DOHH2 (cell line): ENCODE measurements around the gene EXOC6B.

Experiments used
- H3F3A ChIP-seq: fragments of 200-600 bp; sonication (generic), shearing (Covaris generic); 2 replicates; pipeline ENCODE4 v1.6.0; 2016; ENCODE audit warnings: antibody characterized with exemption, mild to moderate bottlenecking; ENCODE audit not compliant: control insufficient read depth, insufficient read depth
- H3K27ac ChIP-seq: fragments of 200-600 bp; sonication (generic); 2 replicates; pipeline ENCODE4 v1.5.1; 2014; ENCODE audit warnings: low read depth, mild to moderate bottlenecking, low read length, moderate library complexity
- H3K27me3 ChIP-seq: fragments of 200-600 bp; sonication (generic); 2 replicates; pipeline ENCODE4 v1.6.1; 2014; ENCODE audit warnings: mild to moderate bottlenecking, low read length, mixed read lengths; ENCODE audit not compliant: control insufficient read depth
- H3K36me3 ChIP-seq: fragments of 200-600 bp; sonication (generic); 2 replicates; pipeline ENCODE4 v1.6.1; 2014; ENCODE audit warnings: mild to moderate bottlenecking, low read length, moderate library complexity, mixed read lengths; ENCODE audit not compliant: control insufficient read depth
- H3K4me1 ChIP-seq: fragments of 200-600 bp; sonication (generic); 2 replicates; pipeline ENCODE4 v1.6.1; 2014; ENCODE audit warnings: mild to moderate bottlenecking, low read length, mixed read lengths; ENCODE audit not compliant: control insufficient read depth
- H3K4me2 ChIP-seq: fragments of 200-600 bp; sonication (generic); 2 replicates; pipeline ENCODE4 v1.6.0; 2014; ENCODE audit warnings: mild to moderate bottlenecking, low read length, moderate library complexity
- H3K4me3 ChIP-seq: fragments of 200-600 bp; sonication (generic); 2 replicates; pipeline ENCODE4 v1.5.1; 2014; ENCODE audit warnings: mild to moderate bottlenecking, low read length, mixed read lengths
- H3K79me2 ChIP-seq: fragments of 200-600 bp; sonication (generic); 2 replicates; pipeline ENCODE4 v1.6.1; 2014; ENCODE audit warnings: mild to moderate bottlenecking, low read length, mixed read lengths; ENCODE audit not compliant: control insufficient read depth
- H3K9me2 ChIP-seq: fragments of 200-600 bp; sonication (generic); replicated peaks from 2 replicates; pipeline ENCODE4 v1.6.1; 2014; ENCODE audit warnings: mild to moderate bottlenecking, low read length, mixed read lengths; ENCODE audit not compliant: control insufficient read depth
- H3K9me3 ChIP-seq: fragments of 200-600 bp; sonication (generic); 2 replicates; pipeline ENCODE4 v1.6.1; 2014; ENCODE audit warnings: antibody characterized with exemption, low read length, mixed read lengths; ENCODE audit not compliant: control insufficient read depth, insufficient read depth
- H4K20me1 ChIP-seq: fragments of 200-600 bp; sonication (generic); 2 replicates; pipeline ENCODE4 v1.6.0; 2014; ENCODE audit warnings: low read depth, mild to moderate bottlenecking, antibody characterized with exemption, low read length, moderate library complexity; ENCODE audit not compliant: control insufficient read depth, insufficient read depth
- CTCF ChIP-seq: fragments of 200-600 bp; sonication (generic); IDR thresholded peaks from one replicate; pipeline ENCODE4 v1.5.1; 2014; ENCODE audit warnings: antibody characterized with exemption, mild to moderate bottlenecking, low read depth, low read length; ENCODE audit not compliant: poor library complexity, severe bottlenecking
- EZH2phosphoT487 ChIP-seq: fragments of 200-600 bp; sonication (generic); IDR thresholded peaks from 2 replicates; pipeline ENCODE4 v1.6.1; 2017; ENCODE audit warnings: borderline replicate concordance, mild to moderate bottlenecking, antibody characterized with exemption, low read length, moderate library complexity, mixed read lengths

EXOC6B gene

GRCh38 chr2:72134997-72135800 lies 690.6 kb downstream of the EXOC6B start:
- Histone ChIP-seq H3K79me2 (no peaks in the 10 kb centered on the region), H3K4me2 (no peak overlapping the region), H3K27me3 (no peaks in the 10 kb centered on the region), H3K36me3 (no peaks in the 10 kb centered on the region), H3K9me2 (no peaks in the 10 kb centered on the region), H3K4me1 (no peaks in the 10 kb centered on the region), H4K20me1 (no peaks in the 10 kb centered on the region), H3K27ac (no peak overlapping the region), H3K9me3 (no peaks in the 10 kb centered on the region), H3F3A (no peaks in the 10 kb centered on the region), H3K4me3 (no peak overlapping the region)
- TF ChIP-seq CTCF (no peak), EZH2phosphoT487 (no peak)

- Histone ChIP-seq H3K4me2 (no peak overlapping the region), H3K79me2 (no peaks in the 10 kb centered on the region), H3K4me3 (no peak overlapping the region), H3K9me2 (no peaks in the 10 kb centered on the region), H3K27ac (no peak overlapping the region), H3K4me1 (no peaks in the 10 kb centered on the region), H3F3A (no peaks in the 10 kb centered on the region), H4K20me1 (no peaks in the 10 kb centered on the region), H3K36me3 (no peaks in the 10 kb centered on the region), H3K9me3 (no peaks in the 10 kb centered on the region), H3K27me3 (no peaks in the 10 kb centered on the region)
- TF ChIP-seq CTCF (no peak), EZH2phosphoT487 (no peak)
These were observed 691.3 kb downstream of the EXOC6B start for GRCh38 chr2:72134408-72134996.

- no peak overlapping the region for H3K27ac ChIP-seq
- H3K9me3 ChIP-seq = no peaks in the 10 kb centered on the region
- no peak for TF ChIP-seq EZH2phosphoT487
- TF ChIP-seq CTCF = no peak
- H3K27me3 ChIP-seq = no peaks in the 10 kb centered on the region
- H3K4me2 ChIP-seq = no peak overlapping the region
- no peaks in the 10 kb centered on the region for H3F3A ChIP-seq
- no peaks in the 10 kb centered on the region for H3K36me3 ChIP-seq
- no peaks in the 10 kb centered on the region for H3K79me2 ChIP-seq
- no peaks in the 10 kb centered on the region for H3K9me2 ChIP-seq
- no peaks in the 10 kb centered on the region for H4K20me1 ChIP-seq
- H3K4me1 ChIP-seq = no peaks in the 10 kb centered on the region
- no peak overlapping the region for H3K4me3 ChIP-seq
These were observed 692.0 kb downstream of the EXOC6B start for GRCh38 chr2:72133721-72134407.
